NCI-H748 treated with DMSO at 0.1 percent for 48 hours (cell line): Measurements from ENCODE around the gene ATG9B.
A peak's percentile ranks its signal among the peaks of the same experiment; 100 is the strongest.

Experiments used
- DNase-seq: peaks from one replicate; lab custom pipeline; 2025; lab: John Stamatoyannopoulos, UW

ATG9B gene

DNA sequence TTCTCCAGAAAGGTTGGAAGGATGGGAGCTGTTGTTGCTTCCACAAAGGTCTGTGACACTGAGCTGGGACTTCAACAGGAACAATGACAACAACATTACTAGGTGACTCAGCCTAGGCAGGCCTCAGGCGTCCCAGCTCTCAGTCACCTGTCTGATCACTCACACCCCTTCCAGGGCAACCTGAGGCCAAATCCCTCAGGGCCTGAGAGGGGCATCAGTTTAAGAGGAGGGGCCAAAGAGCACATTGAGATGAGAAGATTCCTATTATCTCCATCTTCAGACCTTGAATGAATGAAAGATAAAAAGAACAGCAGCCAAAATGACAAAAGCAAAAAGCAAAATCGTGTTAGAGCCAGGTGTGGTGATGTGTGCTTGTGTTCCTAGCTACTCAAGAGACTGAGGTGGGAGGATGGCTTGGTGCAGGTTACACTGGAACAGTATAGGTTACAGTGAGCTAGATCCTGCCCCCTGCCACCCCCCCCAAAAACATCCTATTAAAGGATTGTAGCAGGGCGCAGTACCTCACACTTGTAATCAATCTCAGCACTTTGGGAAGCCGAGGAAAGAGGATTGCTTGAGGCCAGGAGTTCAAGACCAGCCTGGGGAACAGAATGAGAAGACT is at the start of gene ATG9B:
ATG9B (minus strand) TSS at position 60 of the 622 bp plus-strand sequence. CDS start 71 bp downstream, outside the sequence.
- DNase-seq = no peak

- no peak for DNase-seq
Measured at GRCh38 chr7:151073990-151074389, 49.7 kb upstream of the ATG9B start.

DNA sequence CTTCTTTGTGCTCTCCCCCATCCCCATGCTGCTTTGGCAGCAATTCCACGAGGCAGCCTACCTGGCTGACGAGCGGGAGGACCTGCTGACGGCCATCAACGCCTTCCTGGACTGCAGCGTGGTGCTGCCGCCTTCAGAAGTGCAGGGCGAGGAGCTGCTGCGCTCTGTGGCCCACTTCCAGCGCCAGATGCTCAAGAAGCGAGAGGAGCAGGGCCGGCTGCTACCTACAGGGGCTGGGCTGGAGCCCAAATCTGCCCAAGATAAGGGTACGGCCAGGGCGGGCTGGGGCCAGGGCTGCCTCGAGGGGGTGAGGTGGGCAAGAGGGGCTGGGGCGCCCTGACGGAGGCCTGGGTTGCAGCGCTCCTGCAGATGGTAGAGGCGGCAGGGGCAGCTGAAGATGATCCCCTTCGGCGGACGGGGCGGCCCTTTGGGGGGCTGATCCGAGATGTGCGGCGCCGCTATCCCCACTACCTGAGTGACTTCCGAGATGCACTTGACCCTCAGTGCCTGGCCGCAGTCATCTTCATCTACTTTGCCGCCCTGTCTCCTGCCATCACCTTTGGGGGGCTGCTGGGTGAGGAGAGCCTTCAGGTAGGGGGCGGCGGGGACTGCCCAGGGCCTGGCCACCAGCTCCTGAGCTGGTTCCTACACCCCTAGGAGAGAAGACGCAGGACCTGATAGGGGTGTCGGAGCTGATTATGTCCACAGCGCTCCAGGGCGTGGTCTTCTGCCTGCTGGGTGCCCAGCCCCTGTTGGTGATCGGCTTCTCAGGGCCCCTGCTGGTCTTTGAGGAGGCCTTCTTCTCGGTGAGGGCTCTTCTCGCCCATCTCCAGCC is 47.0 kb upstream of the ATG9B start:
- DNase-seq = no peak

DNA sequence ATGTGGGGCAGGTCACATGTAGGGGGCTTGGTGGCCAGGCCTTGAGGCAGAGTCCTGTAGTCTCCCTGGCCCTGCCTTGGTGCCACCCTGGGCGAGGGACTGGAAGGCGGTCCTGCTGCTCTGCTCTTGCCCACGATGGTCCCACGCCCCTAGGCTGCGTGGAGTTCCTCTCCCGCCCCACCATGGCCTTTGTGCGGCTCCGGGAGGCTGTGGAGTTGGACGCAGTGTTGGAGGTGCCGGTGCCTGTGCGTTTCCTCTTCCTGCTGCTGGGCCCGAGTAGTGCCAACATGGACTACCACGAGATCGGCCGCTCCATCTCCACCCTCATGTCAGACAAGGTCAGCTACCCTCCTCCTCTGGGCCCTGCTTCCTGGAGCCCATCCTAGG is 46.3 kb upstream of the ATG9B start:
- no peak for DNase-seq

DNA sequence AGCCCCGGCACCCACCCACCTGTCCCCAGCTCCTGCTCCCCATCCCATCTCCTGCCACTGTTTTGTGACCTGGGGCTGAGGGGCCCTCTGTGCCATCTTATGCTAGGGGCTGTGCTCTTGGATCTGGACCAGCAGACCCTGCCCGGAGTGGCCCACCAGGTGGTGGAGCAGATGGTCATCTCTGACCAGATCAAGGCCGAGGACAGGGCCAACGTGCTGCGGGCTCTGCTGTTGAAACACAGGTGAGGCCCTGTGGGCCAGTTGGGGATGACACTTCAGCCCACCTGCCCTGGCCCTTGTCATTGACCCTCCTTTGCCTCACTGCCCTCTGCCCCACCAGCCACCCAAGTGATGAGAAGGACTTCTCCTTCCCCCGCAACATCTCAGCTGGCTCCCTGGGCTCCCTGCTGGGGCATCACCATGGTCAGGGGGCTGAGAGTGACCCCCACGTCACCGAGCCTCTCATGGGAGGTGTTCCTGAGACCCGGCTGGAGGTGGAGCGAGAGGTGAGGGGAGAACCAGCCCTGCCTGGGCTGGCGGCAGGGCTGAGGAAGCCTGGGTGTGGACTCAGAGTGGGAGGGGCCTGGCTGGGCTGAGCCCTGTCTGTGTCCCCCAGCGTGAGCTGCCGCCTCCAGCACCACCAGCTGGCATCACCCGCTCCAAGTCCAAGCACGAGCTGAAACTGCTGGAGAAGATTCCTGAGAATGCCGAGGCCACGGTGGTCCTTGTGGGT is 45.7 kb upstream of the ATG9B start:
- no peak for DNase-seq

- DNase-seq = no peak
Measured at GRCh38 chr7:151068069-151068773, 43.9 kb upstream of the ATG9B start.

DNA sequence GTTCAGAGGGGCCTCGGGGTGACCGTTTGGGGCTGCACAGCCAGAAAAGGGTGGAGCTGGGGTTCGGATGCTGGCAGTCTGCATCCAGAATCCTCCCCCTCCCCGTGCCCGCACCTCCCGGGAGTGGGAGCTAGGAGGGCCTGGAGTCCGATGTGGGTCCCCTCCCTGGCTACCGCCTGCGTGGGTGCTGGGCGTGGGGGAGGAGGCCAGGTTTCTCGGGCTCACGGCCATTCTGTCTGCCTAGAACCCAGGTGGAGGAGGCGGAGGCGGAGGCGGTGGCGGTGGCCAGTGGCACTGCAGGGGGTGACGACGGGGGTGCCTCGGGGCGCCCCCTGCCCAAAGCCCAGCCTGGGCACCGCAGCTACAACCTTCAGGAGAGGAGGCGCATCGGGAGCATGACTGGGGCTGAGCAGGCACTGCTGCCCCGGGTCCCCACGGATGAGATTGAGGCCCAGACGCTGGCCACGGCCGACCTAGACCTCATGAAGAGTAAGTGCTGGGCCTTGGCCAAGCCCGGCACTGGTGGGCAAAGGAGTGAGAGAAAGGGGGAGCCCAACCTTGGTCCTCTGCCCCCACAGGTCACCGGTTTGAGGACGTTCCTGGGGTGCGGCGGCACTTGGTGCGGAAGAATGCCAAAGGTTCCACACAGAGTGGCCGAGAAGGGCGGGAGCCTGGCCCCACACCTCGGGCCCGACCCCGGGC is 42.1 kb upstream of the ATG9B start:
- no peak for DNase-seq

DNA sequence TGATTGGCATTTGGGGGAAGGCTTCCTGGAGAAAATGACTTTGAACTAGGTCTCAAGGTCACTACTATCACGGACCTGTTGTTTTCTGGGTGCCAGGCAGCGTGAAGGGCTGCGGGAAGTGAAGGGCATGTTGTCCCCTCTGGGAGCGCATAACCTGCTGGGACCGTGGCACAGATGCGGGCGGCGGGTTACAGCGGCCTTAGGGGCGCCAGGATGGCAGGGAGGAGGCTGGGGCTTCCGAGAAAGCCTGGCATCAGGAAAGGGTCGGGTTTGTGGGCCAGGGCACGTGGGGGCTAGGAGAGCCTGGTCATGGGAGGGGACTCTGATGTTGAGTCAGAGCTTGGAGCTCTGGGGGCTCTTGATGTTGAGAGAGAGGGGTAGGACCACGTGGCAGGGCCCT is 41.2 kb upstream of the ATG9B start:
- no peak for DNase-seq

- no peak for DNase-seq
Measured at GRCh38 chr7:151064993-151065392, 40.7 kb upstream of the ATG9B start.

DNA sequence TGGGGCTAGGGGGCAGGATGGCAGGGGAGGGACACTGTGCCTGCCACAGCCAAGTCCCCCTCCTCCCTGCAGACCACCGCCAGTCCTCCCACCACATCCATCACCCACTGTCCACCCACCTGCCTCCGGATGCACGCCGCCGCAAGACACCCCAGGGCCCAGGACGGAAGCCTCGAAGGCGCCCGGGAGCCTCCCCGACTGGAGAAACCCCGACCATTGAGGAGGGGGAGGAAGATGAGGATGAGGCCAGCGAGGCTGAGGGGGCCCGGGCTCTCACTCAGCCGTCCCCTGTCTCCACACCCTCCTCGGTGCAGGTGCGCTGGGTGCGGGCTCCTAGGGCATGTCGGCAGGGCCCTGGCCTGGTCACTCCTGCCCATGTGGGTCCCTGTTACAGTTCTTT is 40.2 kb upstream of the ATG9B start:
- DNase-seq = no peak

- DNase-seq = no peak
Measured at GRCh38 chr7:151063212-151063561, 38.9 kb upstream of the ATG9B start.

- no peak for DNase-seq
Measured at GRCh38 chr7:151062399-151063211, 38.3 kb upstream of the ATG9B start.

- no peak for DNase-seq
Measured at GRCh38 chr7:151062111-151062398, 37.8 kb upstream of the ATG9B start.

DNA sequence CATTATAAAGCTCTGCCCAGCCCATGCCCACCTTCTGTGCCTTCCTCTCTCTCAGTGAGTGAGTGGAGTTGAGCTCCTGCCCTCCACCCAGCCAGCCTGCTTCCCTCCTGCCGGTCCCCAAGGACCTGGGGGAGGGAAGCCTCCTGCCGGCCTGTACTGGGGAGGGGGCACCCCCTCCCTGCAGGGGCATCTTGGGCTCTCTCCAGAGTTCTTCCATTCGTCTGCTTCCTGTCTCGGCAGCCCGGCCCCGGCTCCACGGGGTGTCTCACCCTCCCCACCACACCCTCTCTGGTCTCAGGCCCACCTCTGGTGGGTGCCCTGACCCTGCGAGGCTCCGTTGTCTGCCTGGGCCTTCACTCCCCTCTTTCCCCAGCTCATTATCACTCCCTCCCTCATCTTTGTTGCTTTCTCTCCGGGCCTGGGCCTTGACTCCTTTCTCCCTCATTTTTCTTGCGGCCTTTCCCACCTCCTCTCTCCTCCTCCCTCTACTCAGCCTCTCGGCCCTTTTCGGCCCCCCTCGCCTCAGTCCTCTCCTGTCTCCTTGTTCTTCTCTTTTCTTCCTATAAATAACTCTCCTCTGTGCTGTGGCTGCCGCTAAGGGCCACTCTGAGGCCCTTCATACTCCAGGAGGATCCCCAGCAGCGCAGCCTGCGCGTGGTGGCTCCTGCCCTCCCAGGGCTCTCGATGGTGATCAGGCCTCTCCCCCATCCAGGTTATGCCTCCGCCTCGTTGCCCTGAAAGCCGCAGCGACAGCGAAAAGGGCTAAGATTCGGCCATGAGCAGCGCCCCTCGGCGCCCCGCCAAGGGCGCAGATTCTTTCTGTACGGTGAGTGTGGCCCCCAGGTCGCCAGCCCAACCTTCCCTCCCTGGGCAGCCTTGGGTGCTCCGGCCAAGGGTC is 37.2 kb upstream of the ATG9B start:
- DNase-seq = no peak

- no peak for DNase-seq
Measured at GRCh38 chr7:151060416-151061212, 36.3 kb upstream of the ATG9B start.

DNA sequence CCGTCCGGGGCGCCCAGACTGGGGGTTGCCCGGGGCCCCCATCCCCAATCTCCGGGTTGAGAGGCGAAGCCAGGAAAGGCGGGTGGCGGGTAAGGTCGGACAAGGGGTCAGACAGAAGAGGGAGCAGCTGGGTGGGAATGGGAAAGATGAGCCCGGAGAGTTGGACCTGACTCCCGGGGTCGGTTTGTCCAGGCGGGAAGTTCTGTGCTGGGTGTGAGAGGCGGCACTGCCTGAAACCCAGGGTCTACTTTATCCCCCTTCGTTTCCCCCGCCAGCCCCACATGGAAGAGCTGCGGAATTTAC is 35.8 kb upstream of the ATG9B start:
- no peak for DNase-seq

DNA sequence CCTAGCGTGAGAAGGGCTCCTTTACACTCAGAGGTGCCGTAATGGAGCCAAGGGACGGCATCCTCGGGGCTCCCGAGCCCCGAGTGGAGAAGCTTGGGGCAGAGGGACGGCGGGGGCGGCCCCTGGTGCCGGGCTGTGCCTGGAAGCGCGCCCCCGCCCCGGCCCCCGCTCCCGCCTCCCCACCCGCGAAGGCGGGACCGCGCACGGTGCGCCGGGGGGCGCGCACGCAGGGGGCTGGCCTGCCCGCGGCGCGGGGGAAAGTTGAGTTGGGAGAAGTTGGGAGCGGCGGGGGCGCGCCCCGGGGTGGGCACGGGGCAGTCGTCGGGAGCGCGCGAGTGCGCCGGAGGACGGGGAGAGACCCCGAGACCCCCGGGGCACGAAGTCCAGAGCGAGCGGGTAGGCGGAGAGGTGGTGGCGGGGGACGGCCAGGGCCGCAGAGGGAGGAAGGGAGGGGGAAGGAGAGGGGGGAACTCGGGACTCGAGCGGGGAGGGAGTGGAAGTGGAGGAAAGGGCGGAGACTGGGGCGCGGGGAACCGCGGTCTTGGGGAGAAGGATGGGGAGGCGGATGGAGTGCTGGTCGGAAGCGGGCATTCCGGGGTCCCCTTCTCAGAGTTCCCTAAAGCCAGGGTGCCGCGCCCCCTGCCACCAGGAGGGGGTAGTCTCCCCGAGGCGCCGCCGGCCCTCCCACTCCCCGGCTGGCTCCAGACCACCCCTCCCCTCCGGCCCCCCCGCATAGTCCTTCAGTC is 35.2 kb upstream of the ATG9B start, which contains the start of gene SLC4A2:
SLC4A2 (plus strand) TSS at position 223 of the 746 bp plus-strand sequence. CDS start 2,399 bp downstream, outside the sequence.
- peak; percentile 39 for DNase-seq

GRCh38 chr7:151058781-151059366 is 34.6 kb upstream of the ATG9B start:
- no peak for DNase-seq
